Mucosa of descending colon (tissue), 3 donors: ENCODE data around the gene TCP11. TPM values are rescaled to one million over a fixed set of nuclear protein-coding genes. Genes with fewer than 3 reads are reported as not detected.
A peak's percentile ranks its signal among the peaks of the same experiment; 100 is the strongest.

Experiments
- ATAC-seq: fragments of 200-7000 bp; cut with Tn5 transposase; one replicate; pipeline ENCODE4 v1.9.1; 2020; ENCODE audit warnings: mild to moderate bottlenecking, moderate library complexity
- DNase-seq, 3 donors: peaks; one replicate each; pipeline ENCODE4 v3.0.0-alpha.2; 2020
- H3K36me3 ChIP-seq: fragments of 200-600 bp; one replicate; pipeline ENCODE4 v1.8.0; 2021; ENCODE audit warnings: low read depth, mild to moderate bottlenecking
- H3K4me1 ChIP-seq: fragments of 200-600 bp; one replicate; pipeline ENCODE4 v1.8.0; 2021; ENCODE audit warnings: low read depth, mild to moderate bottlenecking
- H3K4me3 ChIP-seq: fragments of 200-600 bp; one replicate; pipeline ENCODE4 v1.8.0; 2021; ENCODE audit warnings: mild to moderate bottlenecking
- H3K9me3 ChIP-seq: fragments of 200-600 bp; one replicate; pipeline ENCODE4 v1.8.0; 2021; ENCODE audit warnings: mild to moderate bottlenecking
- CTCF ChIP-seq: fragments of 200-600 bp; IDR thresholded peaks from one replicate; pipeline ENCODE4 v1.8.0; 2022; ENCODE audit warnings: antibody characterized with exemption, mild to moderate bottlenecking
- intact Hi-C, 2 donors: fragments of 100-400 bp; cut with DNase I in 1 of 2; cut with micrococcal nuclease in 1 of 2; formaldehyde crosslinking; loops; one replicate each; pipeline versions ENCODE4 v1.11.0 to v1.11.1; 2022; cut with DNase I, micrococcal nuclease
- total RNA-seq, 3 donors: library from RNA; stranded (reverse); fragmentation: NEBNext Ultra II Directional in 2 of 3; extraction: Animal tissue kit (Norgen Biotek cat#: 25700) in 2 of 3; gene quantifications; one replicate each; pipeline versions ENCODE4 v1.2.1 to v1.2.4, GENCODE V29; 2021 to 2023
- donor health status: DM: no; HTN: no; CAD: no; lungs with moderate emphysema.
- donor health status: DM: no; HTN: no; CAD: no.
- donor health status: DM: no; HTN: yes; CAD: no.

Gene TCP11
- total RNA-seq, 3 donors from 2014 or later: not detected

- ATAC-seq: no peak
- intact Hi-C loops: no loop called here
- DNase-seq: peak in 1 of 3 donors; percentile 16
- Histone ChIP-seq H3K4me3 (no peak overlapping the region), H3K4me1 (no peaks in the 10 kb centered on the region), H3K36me3 (no peaks in the 10 kb centered on the region), H3K9me3 (no peaks in the 10 kb centered on the region)
- TF ChIP-seq CTCF: no peak
Observed at GRCh38 chr6:35073211-35073610, 67.9 kb downstream of the TCP11 start.

- Histone ChIP-seq H3K36me3 (no peaks in the 10 kb centered on the region), H3K9me3 (no peaks in the 10 kb centered on the region), H3K4me3 (no peak overlapping the region), H3K4me1 (no peaks in the 10 kb centered on the region)
- ATAC-seq (no peak), DNase-seq (peak in 1 of 3 donors; percentile 27)
- intact Hi-C loops: no loop called here
- TF ChIP-seq CTCF: no peak
Observed at GRCh38 chr6:35072698-35073055, 68.5 kb downstream of the TCP11 start.

- no peaks in the 10 kb centered on the region for H3K36me3 ChIP-seq
- DNase-seq (peak in 1 of 3 donors; percentile 14), ATAC-seq (no peak)
- H3K4me1 ChIP-seq: no peaks in the 10 kb centered on the region
- intact Hi-C loops: no loop called here
- no peak overlapping the region for H3K4me3 ChIP-seq
- H3K9me3 ChIP-seq: no peaks in the 10 kb centered on the region
- no peak for TF ChIP-seq CTCF
Observed at GRCh38 chr6:35072051-35072697, 69.0 kb downstream of the TCP11 start.

GRCh38 chr6:35071347-35071994 lies 69.7 kb downstream of the TCP11 start:
- no peak for TF ChIP-seq CTCF
- ATAC-seq: no peak
- H3K36me3 ChIP-seq: no peaks in the 10 kb centered on the region
- no peak overlapping the region for H3K4me3 ChIP-seq
- intact Hi-C loops: no loop called here
- no peaks in the 10 kb centered on the region for H3K4me1 ChIP-seq
- H3K9me3 ChIP-seq: no peaks in the 10 kb centered on the region
- peak in 1 of 3 donors; percentile 27 for DNase-seq

- H3K9me3 ChIP-seq: no peaks in the 10 kb centered on the region
- DNase-seq: no peak
- TF ChIP-seq CTCF: no peak
- no peak for ATAC-seq
- no peaks in the 10 kb centered on the region for H3K36me3 ChIP-seq
- intact Hi-C loops: no loop called here
- H3K4me3 ChIP-seq: no peak overlapping the region
- H3K4me1 ChIP-seq: no peaks in the 10 kb centered on the region
Observed at GRCh38 chr6:35070111-35070510, 71.0 kb downstream of the TCP11 start.
